Islet precursor cell (in vitro differentiated cells): ENCODE data around the gene POMT2.
"Not testable (repeated sequence)": the region's sequence is repeated elsewhere in the genome, so short reads cannot be mapped to it uniquely, and the experiment has no call there.

Experiments
- DNase-seq: peaks from one replicate; pipeline ENCODE4 v3.0.0-alpha.2; 2018

POMT2 gene

GRCh38 chr14:77299771-77300170 is 20.9 kb downstream of the POMT2 start:
- DNase-seq = no peak

DNA sequence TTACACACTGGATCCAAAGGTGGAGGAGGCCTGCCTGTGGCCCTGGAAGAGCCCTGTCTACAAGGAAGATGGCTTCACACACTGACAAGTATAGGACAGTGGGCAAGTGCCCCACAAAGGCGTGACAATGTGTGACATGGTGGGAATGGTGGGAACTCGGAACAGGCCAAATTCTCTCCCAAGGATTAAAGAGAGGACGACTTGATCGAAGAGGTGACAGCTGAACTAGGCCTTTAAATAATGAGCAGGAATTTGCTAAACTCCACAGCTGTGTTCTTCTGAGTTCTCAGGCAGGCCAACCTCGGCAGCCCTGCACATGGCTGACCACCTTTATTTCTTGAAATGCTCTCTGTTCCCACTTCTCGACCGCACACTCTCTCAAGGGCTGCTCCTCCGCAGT is 23.8 kb downstream of the POMT2 start:
- no peak for DNase-seq

DNA sequence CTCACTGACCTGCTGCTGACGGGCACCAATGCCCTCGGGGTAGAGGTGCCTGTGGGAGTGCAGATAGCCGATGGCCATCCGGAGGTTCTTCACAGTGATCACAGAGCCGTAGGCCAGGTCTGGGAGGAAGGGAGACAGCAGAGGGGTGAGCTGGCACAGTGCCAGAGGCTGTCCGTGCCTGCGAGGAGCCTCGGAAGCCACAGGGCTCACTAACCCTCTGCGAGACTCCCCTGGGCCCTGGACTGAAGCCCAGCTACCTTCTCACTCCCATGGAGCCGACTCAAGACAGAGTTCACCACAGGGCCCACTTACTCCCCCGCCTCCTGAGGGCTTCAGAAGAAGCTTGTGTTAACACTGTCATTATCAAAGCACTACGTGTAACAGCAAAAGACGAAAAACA is 24.5 kb downstream of the POMT2 start:
- no peak for DNase-seq

DNA sequence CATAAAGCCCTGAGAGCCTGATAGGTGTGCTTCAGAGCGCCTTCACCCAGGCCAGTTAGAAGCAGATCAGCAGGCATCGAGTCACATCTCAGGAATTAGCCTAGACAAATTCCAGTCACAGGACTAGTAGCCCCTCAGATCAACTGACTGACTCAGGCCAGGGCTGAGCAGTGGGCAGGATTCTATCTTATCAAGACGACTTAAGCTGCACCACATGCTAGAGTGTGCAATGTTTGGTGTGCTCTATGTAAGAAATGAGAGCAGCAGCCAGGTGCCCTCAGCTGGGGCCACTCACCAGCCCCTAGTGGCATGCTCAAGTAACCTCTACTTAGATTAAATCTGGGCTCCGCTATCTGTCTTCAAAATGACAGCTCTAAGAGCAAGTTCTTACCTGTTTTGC is 30.0 kb downstream of the POMT2 start:
- peak; percentile 92 for DNase-seq

DNA sequence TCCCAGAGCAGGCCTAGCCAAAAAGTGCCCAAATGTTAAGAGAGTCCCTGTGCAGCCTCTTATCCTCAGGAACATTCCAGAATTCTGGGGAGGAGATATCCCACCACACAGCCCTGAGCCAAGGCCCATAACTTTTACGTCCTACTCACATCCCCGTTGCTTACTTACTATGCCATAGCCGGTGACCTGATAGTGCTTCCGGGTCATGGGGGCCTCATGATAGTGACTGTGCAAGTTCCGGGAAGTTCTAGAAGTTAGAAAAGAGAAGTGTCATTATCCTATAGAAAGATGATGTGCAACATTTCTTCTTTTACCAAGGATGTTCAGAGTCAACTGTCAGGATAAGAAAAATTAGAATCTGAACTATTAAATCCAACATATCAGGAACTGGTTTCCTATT is 34.1 kb downstream of the POMT2 start:
- no peak for DNase-seq

DNA sequence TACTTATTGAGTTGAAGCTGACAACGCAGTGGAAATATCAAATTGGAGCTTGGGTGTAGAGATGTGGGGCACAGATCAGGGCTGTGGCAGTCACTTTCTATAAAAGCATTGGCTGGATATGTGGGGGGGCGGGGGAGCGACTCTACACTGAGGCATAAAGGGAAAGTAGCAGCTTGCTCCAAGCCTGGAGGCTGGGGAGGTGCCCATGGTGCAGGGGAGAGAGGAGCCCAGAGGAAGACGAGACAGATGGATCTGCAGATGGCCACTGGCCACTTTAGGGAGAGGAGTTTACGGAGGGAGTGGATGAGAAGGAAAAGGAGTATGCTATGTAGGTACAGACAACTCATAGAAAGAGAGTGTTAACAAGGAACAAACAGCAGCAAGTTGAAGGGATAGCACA is 36.2 kb downstream of the POMT2 start:
- no peak for DNase-seq

GRCh38 chr14:77284066-77284465 is 36.6 kb downstream of the POMT2 start:
- no peak for DNase-seq

GRCh38 chr14:77281852-77282410 is 38.8 kb downstream of the POMT2 start:
- no peak for DNase-seq

GRCh38 chr14:77280921-77281320 is 39.8 kb downstream of the POMT2 start:
- not testable (repeated sequence) for DNase-seq

- DNase-seq = peak; percentile 43
Measured at GRCh38 chr14:77279719-77280118, 41.0 kb downstream of the POMT2 start.

- peak; percentile 51 for DNase-seq
Measured at GRCh38 chr14:77278461-77279230, 42.0 kb downstream of the POMT2 start.

GRCh38 chr14:77276959-77277358 is 43.7 kb downstream of the POMT2 start:
- DNase-seq = no peak

DNA sequence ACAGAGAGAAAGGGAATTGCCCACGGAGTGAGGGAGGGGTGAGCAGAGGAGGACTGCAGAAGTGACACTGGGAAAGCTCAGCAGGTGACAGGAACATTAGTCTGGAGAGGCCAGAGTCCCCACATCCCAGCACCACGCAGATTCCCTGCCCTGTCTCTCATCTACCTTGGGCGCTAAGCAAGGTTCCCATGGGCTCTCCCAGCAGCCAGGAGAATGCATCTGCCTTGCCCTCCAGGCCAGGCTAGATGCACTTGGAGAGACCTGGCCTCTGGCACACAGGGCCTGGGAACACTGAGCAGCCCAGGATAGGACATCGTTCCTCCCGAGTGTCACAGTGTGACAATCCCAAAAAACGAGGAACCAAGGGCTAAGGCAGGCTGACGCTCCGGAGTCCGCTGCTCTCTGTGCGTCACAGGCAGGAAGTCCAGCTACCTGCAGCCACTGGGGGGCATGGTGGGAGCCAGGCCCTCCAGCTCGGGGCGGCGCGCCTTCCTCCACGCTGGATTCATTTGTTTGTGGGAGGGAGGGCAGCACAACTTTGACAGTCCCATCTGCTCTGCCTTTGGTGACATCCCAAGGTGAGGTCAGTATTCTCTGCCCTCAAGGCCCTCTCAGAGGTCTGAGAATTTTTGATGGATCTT is 44.3 kb downstream of the POMT2 start:
- no peak for DNase-seq

DNA sequence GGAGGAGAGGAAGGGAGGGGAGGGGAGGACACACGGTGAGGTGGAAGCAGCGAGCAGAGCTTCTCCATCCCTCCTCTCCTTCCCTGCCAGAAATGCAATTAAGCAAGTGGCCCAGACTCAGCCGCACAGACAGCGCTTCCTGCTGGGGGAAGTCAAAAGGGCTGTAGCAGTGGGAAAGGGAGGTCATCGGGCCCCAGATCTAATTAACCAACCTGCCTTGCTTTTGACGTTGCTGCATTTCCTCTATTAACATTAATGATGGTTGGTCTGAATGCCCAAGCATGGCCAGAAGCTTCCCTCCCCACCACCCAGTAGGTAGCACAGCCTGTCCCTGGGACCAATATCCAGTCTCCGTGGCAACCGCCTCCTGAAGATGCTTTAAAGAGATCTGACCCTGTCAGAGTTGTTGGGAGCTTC is 45.1 kb downstream of the POMT2 start:
- DNase-seq = peak; percentile 43

DNA sequence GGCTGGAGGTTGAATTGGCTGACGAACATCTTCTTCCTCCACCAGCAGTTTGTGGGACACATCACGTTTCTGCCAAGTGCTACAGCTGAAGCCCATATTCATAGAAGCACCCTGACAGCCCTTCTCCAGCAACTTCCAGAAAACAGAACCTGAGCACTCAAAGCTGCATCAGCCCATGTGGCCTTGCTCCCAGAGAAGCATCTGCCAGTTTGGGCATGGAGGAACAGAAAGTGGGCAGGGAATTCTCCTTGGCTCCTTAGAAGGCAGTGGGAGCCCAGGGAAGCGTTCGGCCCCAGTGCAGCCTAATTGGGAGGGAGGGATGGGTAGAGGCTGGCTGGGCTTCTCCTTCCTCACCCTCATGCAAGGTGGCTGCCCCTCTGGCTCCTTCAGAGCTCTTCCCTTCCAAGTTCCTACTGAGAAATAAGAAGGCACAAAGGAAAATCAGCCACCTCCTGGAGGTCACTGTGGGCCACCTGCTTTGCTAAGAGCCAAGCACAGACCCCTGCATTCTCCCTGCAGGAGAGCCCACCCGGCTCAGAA is 45.6 kb downstream of the POMT2 start:
- peak; percentile 41 for DNase-seq

GRCh38 chr14:77273796-77274195 is 46.9 kb downstream of the POMT2 start:
- no peak for DNase-seq

DNA sequence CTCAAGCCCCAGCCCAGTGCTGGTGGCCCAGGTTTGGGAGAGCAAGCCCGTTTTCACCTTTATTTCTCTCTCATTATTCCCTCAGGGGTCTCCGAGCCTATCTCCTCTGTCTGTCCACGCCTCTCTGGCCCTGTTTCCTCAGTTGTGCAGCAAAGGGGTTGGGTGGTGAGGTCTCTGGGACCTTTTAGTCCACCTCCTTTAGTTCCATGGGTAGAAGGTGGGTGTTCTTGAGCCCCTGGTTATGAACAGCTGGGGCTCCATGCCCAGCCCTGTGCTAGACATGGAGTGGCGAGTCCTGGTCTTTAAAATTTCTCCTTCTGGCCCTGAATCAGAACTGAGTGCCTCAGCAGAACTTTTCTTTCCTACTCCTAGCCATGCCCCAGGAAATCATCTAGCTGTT is 48.4 kb downstream of the POMT2 start:
- no peak for DNase-seq

DNA sequence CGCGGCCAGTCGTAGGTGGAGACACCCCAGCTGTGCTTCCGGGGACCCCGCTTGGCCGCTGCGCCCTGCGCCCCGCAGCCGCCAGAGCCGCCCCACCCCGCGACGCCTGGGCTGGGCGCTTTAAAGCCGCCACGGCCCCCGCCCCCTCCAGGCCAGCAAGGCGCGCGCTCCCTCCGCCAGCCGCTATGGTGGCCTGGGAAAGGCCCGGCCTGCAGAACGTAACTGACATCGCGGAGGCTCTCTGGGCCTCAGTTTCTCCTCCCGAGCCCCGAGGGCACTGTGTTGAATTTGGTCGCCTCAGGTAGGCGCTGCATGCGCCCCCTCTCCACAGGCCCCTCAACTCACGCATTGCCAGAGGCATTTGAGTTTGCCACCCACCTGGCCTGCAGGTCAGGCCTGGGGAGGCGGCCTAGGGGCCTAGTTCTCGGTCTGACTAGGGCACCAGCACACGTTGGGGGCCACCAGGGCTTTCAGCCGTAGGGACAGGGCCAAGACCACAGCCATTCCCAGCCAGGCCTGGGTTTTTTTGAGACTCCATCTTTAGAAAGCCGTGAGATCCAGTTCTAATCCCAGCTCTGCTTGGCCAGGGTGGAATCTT is 49.5 kb downstream of the POMT2 start, which contains the start of gene NGB:
Gene NGB (minus strand): TSS at position 94 of the 598 bp plus-strand sequence. CDS start 269 bp downstream, outside the sequence.
- DNase-seq = peak; percentile 53

- no peak for DNase-seq
Measured at GRCh38 chr14:77270361-77271112, 50.1 kb downstream of the POMT2 start.

DNA sequence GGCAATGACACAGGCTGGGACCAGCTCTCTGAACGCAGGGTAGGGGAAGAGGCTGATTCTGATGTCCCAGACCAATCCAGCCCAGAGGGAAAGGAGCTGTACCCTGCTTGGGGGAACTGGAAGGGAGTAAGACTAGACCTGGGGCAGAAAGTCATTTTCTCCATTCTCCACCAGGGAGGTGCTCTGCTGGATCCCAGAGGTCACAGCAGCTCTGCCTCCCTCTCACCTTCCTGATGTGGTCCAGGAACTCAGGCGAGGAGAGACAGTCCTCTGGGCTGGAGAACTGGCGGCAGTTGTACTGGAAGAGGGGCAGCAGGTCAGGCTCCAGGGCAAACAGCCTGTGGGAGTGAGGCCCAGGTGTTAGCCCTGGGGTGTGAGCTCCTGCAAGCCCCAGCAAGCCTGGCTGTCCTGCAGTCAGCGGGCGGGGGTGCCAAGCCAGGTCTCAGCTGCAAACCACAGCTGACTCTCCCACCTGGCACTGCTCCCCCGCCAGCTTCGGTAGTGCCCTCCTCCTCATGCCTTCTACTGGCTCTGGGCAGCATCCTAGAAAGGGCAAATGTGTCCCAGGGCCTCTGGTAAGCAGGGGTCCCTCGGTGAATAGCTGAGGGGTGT is 51.6 kb downstream of the POMT2 start:
- DNase-seq = no peak

- no peak for DNase-seq
Measured at GRCh38 chr14:77267937-77268699, 52.6 kb downstream of the POMT2 start.
